HepG2 (cell line): Measurements from ENCODE around the gene PSMD4. TPM values are rescaled to one million over a fixed set of nuclear protein-coding genes. Genes with fewer than 3 reads are reported as not detected.
A peak's percentile ranks its signal among the peaks of the same experiment; 100 is the strongest.

ENCODE experiments used
- ARID2 ChIP-seq: sonication (generic); formaldehyde crosslinking; IDR thresholded peaks from 2 replicates; pipeline ENCODE4 v1.8.1; 2022; ENCODE audit warnings: mild to moderate bottlenecking, missing genetic modification reagents, borderline replicate concordance
- BORCS8-MEF2B ChIP-seq: sonication (generic); formaldehyde crosslinking; IDR thresholded peaks from 2 replicates; pipeline ENCODE4 v1.8.0; 2022; ENCODE audit warnings: mild to moderate bottlenecking, missing genetic modification reagents
- DNMT3B ChIP-seq: conservative IDR thresholded peaks from 2 replicates; pipeline ENCODE4 v1.6.1; 2016; ENCODE audit warnings: missing biosample characterization, control low read depth
- FIP1L1 ChIP-seq: fragments of 200-400 bp; formaldehyde crosslinking; IDR thresholded peaks from 2 replicates; pipeline ENCODE4 v1.6.1; 2018; ENCODE audit warnings: low read depth, mild to moderate bottlenecking, low read length, moderate library complexity, borderline replicate concordance; ENCODE audit not compliant: insufficient read depth
- FOXA3 ChIP-seq: IDR thresholded peaks from 2 replicates; pipeline ENCODE4 v1.6.1; 2016; ENCODE audit warnings: missing genetic modification reagents, missing compliant biosample characterization
- IRX3 ChIP-seq: sonication (generic); formaldehyde crosslinking; IDR thresholded peaks from 2 replicates; pipeline ENCODE4 v1.8.1; 2023; ENCODE audit warnings: mild to moderate bottlenecking, low read depth, missing genetic modification reagents, borderline replicate concordance
- KDM2A ChIP-seq: sonication (generic); formaldehyde crosslinking; IDR thresholded peaks from 2 replicates; pipeline ENCODE4 v1.4.0; 2020; ENCODE audit warnings: low read depth, missing genetic modification reagents, borderline replicate concordance
- NR2C2 ChIP-seq: sonication (generic); formaldehyde crosslinking; IDR thresholded peaks from 2 replicates; pipeline ENCODE4 v1.4.0; 2020; ENCODE audit warnings: missing genetic modification reagents, mild to moderate bottlenecking, moderate library complexity, borderline replicate concordance
- SALL1 ChIP-seq: sonication (generic); formaldehyde crosslinking; IDR thresholded peaks from 2 replicates; pipeline ENCODE4 v1.8.0; 2022; ENCODE audit warnings: mild to moderate bottlenecking, missing genetic modification reagents
- TBX2 ChIP-seq: sonication (generic); formaldehyde crosslinking; IDR thresholded peaks from 2 replicates; pipeline ENCODE4 v1.5.0; 2020; ENCODE audit warnings: missing genetic modification reagents, mild to moderate bottlenecking, borderline replicate concordance
- ZBTB8A ChIP-seq: sonication (generic); formaldehyde crosslinking; IDR thresholded peaks from 2 replicates; pipeline ENCODE4 v1.4.0; 2020; ENCODE audit warnings: mild to moderate bottlenecking, low read depth, missing genetic modification reagents, borderline replicate concordance
- ZFX ChIP-seq: sonication (generic); formaldehyde crosslinking; IDR thresholded peaks from 2 replicates; pipeline ENCODE4 v1.4.0; 2020; ENCODE audit warnings: mild to moderate bottlenecking, low read depth, missing genetic modification reagents, moderate library complexity
- ZMAT3 ChIP-seq: sonication (generic); formaldehyde crosslinking; conservative IDR thresholded peaks from 2 replicates; pipeline ENCODE4 v1.7.0; 2021; ENCODE audit warnings: missing genetic modification reagents
- ZNF383 ChIP-seq: sonication (generic); formaldehyde crosslinking; IDR thresholded peaks from 2 replicates; pipeline ENCODE4 v1.4.0; 2020; ENCODE audit warnings: missing genetic modification reagents, mild to moderate bottlenecking, borderline replicate concordance
- ZNF616 ChIP-seq: sonication (generic); formaldehyde crosslinking; IDR thresholded peaks from 2 replicates; pipeline ENCODE4 v1.5.0; 2020; ENCODE audit warnings: low read depth, mild to moderate bottlenecking, missing genetic modification reagents
- ZNF674 ChIP-seq: sonication (generic); formaldehyde crosslinking; IDR thresholded peaks from 2 replicates; pipeline ENCODE4 v1.5.0; 2020; ENCODE audit warnings: low read depth, mild to moderate bottlenecking, missing genetic modification reagents
- polyA plus RNA-seq, 8 experiments: library from polyadenylated mRNA; depleted of rRNA in 3 of 8; stranded (reverse) in 7 of 8; unstranded in 1 of 8; fragments of >200 nt; fragmentation: Illumina TruSeq in 4 of 8; extraction: Trizol in 4 of 8; gene quantifications; 2 replicates each; pipeline versions ENCODE4 v1.2.1 to v1.2.3, GENCODE V29; 2011 to 2016; ENCODE audit warnings: low read depth in 4 of 8, missing spikeins in 1 of 8, mixed read lengths in 1 of 8; ENCODE audit not compliant: insufficient read depth in 1 of 8
- total RNA-seq, 5 experiments: library from RNA; depleted of rRNA; stranded (reverse); fragments of >200 nt; fragmentation: Illumina TruSeq; extraction: Trizol; gene quantifications; 2 replicates each; pipeline ENCODE4 v1.2.3, GENCODE V29; 2016; ENCODE audit warnings: low read depth in 1 of 5
- TF ChIP-seq, protein P1 (sequence below): IDR thresholded peaks from 2 replicates; pipeline ENCODE4 v1.6.1; 2012; ENCODE audit warnings: low read length, improper control_type of control experiment
- TF ChIP-seq, protein P2 (sequence below): sonication (generic); formaldehyde crosslinking; IDR thresholded peaks from 2 replicates; pipeline ENCODE4 v1.4.0; 2020; ENCODE audit warnings: mild to moderate bottlenecking, missing genetic modification reagents

PSMD4 gene
- total and polyA plus RNA-seq, 2 of the 13 experiments (the other 11 are each of a cell fraction or from before 2014, with no cell fraction given): 194 to 243 TPM

DNA sequence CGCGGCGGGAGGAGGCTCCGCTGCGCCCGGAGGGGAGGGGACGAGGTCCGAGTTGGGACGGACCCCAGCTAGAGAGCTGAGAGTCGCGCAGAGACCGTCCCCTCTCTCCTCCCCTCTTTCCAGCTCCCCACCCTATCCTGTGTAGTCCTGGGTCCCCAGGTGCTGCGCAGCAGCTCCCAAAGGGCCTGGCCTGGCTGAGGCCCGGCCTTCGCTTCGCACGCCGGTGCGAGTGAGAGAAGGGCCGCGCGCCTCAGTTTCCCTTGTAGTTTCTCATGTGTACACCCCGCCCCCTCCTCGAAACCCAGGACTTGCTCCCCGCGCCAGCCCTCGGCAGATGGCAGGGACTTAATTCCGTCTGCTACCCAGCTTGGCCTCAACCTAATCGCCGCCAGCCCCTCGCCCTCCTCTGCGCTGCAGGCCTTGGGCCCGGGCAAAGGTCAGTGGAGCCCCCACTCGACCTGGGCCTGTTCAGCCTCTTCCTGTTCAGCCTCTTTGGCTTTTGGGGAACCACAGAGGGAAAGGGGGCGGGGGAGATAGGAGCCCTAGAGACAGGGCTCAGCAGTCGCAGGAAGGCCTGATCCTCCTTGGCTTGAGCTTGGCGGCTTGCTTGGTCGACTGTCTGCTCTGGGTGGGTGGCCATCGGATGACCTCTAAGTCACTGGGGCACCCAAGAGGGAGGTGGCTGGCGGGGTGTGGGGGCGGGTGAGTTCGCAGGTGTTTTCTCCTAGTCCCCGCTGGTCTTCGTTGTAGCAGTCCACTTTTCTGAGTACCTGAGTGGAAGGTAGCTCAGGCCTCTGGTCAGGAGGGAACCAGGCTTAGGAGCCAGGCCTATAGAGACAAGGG lies 28.6 kb downstream of the PSMD4 start (continued):
- TF ChIP-seq, protein P1, sequence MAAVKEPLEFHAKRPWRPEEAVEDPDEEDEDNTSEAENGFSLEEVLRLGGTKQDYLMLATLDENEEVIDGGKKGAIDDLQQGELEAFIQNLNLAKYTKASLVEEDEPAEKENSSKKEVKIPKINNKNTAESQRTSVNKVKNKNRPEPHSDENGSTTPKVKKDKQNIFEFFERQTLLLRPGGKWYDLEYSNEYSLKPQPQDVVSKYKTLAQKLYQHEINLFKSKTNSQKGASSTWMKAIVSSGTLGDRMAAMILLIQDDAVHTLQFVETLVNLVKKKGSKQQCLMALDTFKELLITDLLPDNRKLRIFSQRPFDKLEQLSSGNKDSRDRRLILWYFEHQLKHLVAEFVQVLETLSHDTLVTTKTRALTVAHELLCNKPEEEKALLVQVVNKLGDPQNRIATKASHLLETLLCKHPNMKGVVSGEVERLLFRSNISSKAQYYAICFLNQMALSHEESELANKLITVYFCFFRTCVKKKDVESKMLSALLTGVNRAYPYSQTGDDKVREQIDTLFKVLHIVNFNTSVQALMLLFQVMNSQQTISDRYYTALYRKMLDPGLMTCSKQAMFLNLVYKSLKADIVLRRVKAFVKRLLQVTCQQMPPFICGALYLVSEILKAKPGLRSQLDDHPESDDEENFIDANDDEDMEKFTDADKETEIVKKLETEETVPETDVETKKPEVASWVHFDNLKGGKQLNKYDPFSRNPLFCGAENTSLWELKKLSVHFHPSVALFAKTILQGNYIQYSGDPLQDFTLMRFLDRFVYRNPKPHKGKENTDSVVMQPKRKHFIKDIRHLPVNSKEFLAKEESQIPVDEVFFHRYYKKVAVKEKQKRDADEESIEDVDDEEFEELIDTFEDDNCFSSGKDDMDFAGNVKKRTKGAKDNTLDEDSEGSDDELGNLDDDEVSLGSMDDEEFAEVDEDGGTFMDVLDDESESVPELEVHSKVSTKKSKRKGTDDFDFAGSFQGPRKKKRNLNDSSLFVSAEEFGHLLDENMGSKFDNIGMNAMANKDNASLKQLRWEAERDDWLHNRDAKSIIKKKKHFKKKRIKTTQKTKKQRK: no peak
- 0 out of 2 replicates have a peak, but pooled peaks have one; percentile 39 for TF ChIP-seq ZMAT3 (CRISPR knock-in tag)
- TF ChIP-seq NR2C2 (CRISPR knock-in tag): peak; percentile 36; the same call in 1 of the 2 replicates
- TF ChIP-seq ARID2 (CRISPR knock-in tag): peak; percentile 54; the same call in 1 of the 2 replicates
- TF ChIP-seq FIP1L1: 0 out of 2 replicates have a peak, but pooled peaks have one; percentile 28
- peak; percentile 92 for TF ChIP-seq ZNF674 (CRISPR knock-in tag)
- peak; percentile 51; the same call in 1 of the 2 replicates for TF ChIP-seq TBX2 (CRISPR knock-in tag)
- TF ChIP-seq ZFX (CRISPR knock-in tag): peak; percentile 93
- TF ChIP-seq, protein P2, sequence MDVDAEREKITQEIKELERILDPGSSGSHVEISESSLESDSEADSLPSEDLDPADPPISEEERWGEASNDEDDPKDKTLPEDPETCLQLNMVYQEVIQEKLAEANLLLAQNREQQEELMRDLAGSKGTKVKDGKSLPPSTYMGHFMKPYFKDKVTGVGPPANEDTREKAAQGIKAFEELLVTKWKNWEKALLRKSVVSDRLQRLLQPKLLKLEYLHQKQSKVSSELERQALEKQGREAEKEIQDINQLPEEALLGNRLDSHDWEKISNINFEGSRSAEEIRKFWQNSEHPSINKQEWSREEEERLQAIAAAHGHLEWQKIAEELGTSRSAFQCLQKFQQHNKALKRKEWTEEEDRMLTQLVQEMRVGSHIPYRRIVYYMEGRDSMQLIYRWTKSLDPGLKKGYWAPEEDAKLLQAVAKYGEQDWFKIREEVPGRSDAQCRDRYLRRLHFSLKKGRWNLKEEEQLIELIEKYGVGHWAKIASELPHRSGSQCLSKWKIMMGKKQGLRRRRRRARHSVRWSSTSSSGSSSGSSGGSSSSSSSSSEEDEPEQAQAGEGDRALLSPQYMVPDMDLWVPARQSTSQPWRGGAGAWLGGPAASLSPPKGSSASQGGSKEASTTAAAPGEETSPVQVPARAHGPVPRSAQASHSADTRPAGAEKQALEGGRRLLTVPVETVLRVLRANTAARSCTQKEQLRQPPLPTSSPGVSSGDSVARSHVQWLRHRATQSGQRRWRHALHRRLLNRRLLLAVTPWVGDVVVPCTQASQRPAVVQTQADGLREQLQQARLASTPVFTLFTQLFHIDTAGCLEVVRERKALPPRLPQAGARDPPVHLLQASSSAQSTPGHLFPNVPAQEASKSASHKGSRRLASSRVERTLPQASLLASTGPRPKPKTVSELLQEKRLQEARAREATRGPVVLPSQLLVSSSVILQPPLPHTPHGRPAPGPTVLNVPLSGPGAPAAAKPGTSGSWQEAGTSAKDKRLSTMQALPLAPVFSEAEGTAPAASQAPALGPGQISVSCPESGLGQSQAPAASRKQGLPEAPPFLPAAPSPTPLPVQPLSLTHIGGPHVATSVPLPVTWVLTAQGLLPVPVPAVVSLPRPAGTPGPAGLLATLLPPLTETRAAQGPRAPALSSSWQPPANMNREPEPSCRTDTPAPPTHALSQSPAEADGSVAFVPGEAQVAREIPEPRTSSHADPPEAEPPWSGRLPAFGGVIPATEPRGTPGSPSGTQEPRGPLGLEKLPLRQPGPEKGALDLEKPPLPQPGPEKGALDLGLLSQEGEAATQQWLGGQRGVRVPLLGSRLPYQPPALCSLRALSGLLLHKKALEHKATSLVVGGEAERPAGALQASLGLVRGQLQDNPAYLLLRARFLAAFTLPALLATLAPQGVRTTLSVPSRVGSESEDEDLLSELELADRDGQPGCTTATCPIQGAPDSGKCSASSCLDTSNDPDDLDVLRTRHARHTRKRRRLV (CRISPR knock-in tag): no peak
- peak; percentile 11; the same call in 1 of the 2 replicates for TF ChIP-seq KDM2A
- TF ChIP-seq SALL1: 0 out of 2 replicates have a peak, but pooled peaks have one; percentile 4
- 0 out of 2 replicates have a peak, but pooled peaks have one; percentile 5 for TF ChIP-seq FOXA3
- TF ChIP-seq DNMT3B (CRISPR knock-in tag): 0 out of 2 replicates have a peak, but pooled peaks have one; percentile 43
- TF ChIP-seq ZNF383 (CRISPR knock-in tag): 0 out of 2 replicates have a peak, but pooled peaks have one; percentile 20
- TF ChIP-seq ZBTB8A (CRISPR knock-in tag): peak; percentile 43; the same call in 1 of the 2 replicates
- peak; percentile 77 for TF ChIP-seq BORCS8-MEF2B (CRISPR knock-in tag)
- TF ChIP-seq ZNF616 (CRISPR knock-in tag): no peak
- 0 out of 2 replicates have a peak, but pooled peaks have one; percentile 51 for TF ChIP-seq IRX3
